Measurements from ENCODE around the gene HEATR5B. TPM values are rescaled to one million over a fixed set of nuclear protein-coding genes. Genes with fewer than 3 reads are reported as not detected.
"Not testable (repeated sequence)": the region's sequence is repeated elsewhere in the genome, so short reads cannot be mapped to it uniquely, and the experiment has no call there.

The HEATR5B gene
- total and polyA plus RNA-seq, 5 donors = 9.1 to 19.2 (median 15.6) TPM

DNA sequence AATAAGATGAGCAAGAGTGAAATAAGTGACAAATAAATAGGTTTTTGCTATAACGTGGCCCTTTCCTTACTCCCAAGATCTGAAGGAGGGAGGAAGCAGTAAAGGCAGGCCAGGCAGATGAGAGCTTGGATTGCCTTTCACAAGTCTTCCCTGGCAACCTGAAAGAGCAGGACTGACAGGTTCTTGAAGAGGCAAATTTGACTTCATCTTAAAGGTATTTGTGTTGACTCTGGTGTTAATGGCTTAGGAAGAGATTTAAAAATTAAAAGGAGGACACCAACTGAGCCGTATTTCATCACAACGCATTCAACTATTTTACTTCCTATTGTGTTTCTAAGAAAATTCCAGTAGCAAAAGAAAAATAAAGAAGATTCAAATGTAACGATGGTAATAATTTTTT lies 121.1 kb downstream of the HEATR5B start:
- Histone ChIP-seq H3K27ac (ENCODE audit: low read length) (no peak overlapping the region), H3K4me1 (ENCODE audit: control insufficient read depth, insufficient read depth, low read length) (peaks cover 1% of the 10 kb centered on the region)

DNA sequence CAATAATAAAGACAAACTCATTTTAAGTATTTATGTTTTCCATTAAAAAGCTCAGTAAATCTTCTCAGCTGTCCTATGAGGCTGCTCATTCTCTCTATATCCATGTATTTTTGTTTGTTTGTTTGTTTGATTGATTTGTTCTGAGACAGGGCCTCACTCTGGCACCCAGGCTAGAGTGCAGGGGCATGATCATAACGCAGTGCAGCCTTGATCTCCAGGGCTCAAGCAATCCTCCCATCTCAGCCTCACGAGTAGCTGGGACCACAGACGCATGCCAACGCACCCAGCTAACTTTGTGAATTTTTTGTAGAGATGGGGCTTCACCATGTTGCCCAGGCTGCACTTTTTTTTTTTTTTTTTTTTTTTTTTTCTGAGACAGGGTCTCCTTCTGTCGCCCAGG lies 123.4 kb downstream of the HEATR5B start:
- no peak overlapping the region for H3K27ac ChIP-seq (ENCODE audit: low read length)
- no peak overlapping the region for H3K4me3 ChIP-seq (ENCODE audit: low read length)
- H3K27me3 ChIP-seq (ENCODE audit: control insufficient read depth, insufficient read depth) = no peaks in the 10 kb centered on the region
- ATAC-seq (no peak), DNase-seq (no peak)
- 92% methylated on average over 5 of the region's 5 CpGs for WGBS
- intact Hi-C loops (cut with DNase I) = no loop called here
- H3K4me1 ChIP-seq (ENCODE audit: control insufficient read depth, insufficient read depth, low read length) = peaks cover 3% of the 10 kb centered on the region
- no peaks in the 10 kb centered on the region for H3K9me3 ChIP-seq (ENCODE audit: control insufficient read depth, low read length)

More for the DNA sequence above, 121.1 kb downstream of the HEATR5B start:
- H3K9me3 ChIP-seq (ENCODE audit: control insufficient read depth, low read length) = no peaks in the 10 kb centered on the region
- WGBS = 78% methylated on average over 4 of the region's 4 CpGs
- intact Hi-C loops (cut with DNase I) = no loop called here
- no peaks in the 10 kb centered on the region for H3K27me3 ChIP-seq (ENCODE audit: control insufficient read depth, insufficient read depth)
- DNase-seq (no peak), ATAC-seq (no peak)
- no peak overlapping the region for H3K4me3 ChIP-seq (ENCODE audit: low read length)

DNA sequence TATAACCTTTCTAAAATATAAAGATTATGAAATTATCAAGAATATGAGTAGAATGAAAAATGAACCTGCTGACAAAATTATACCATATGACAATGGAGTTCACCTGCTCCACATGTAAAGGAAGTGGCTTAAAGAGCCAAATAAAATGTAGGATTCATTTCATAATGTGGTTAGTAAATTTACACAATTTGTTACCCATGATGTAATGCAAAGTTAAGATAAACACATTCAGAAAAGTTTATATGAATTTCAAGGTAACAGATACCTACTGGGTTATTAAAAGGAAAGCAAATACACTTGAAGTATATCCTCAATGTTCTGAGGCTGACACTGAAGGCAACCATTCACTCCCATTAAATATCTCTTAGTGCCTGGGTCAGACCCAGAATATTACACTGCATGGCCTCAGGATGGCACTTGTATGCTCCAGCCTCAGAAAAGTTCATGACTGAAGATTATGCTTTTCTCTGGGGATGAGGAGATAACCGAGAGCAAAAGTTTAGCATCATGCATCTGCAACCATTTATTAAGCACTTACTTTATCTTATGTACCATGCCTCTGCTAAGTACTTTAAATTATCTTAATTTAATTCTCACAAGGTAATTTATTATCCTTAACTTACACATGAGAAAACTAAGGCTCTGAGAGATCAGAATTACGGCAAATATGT lies 124.0 kb downstream of the HEATR5B start:
- Histone ChIP-seq H3K27ac (ENCODE audit: low read length) (no peak overlapping the region), H3K9me3 (ENCODE audit: control insufficient read depth, low read length) (no peaks in the 10 kb centered on the region), H3K4me1 (ENCODE audit: control insufficient read depth, insufficient read depth, low read length) (peaks cover 3% of the 10 kb centered on the region), H3K27me3 (ENCODE audit: control insufficient read depth, insufficient read depth) (no peaks in the 10 kb centered on the region), H3K4me3 (ENCODE audit: low read length) (no peak overlapping the region)
- 65% methylated on average over 2 of the region's 2 CpGs for WGBS
- ATAC-seq (no peak), DNase-seq (no peak)
- intact Hi-C loops (cut with DNase I) = no loop called here

DNA sequence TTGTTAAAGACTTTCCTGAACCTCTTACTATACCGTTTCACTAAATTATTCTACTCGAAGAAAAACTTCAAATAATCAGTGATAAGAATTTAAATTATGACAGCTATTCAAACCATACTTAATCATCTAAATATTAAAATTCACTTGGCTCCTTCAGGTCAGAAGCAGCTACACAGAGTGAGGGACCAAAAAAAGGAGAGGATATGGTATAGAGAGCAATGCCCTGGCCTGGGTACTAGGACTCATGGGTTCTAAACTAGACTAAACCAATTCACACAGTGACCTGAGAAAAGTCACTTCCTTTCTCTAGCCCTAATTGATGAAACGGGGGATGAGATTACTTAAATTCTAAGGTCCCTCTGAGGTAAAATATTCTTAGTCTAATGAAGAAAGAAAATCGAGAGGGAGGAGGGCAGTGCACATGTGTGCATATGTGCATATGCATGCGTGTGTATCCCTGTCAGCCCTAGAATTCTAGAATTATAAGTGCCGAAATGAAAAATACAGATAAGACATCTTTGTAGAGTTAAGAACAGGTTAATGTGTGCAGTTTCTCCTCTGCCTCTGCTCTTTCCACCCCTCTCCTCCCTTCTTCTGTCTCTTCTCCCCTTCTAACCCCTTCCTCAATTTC lies 129.1 kb downstream of the HEATR5B start:
- Histone ChIP-seq H3K27ac (ENCODE audit: low read length) (no peak overlapping the region), H3K9me3 (ENCODE audit: control insufficient read depth, low read length) (no peaks in the 10 kb centered on the region), H3K4me3 (ENCODE audit: low read length) (no peak overlapping the region), H3K27me3 (ENCODE audit: control insufficient read depth, insufficient read depth) (no peaks in the 10 kb centered on the region), H3K4me1 (ENCODE audit: control insufficient read depth, insufficient read depth, low read length) (peaks cover 8% of the 10 kb centered on the region)
- ATAC-seq (no peak), DNase-seq (no peak)
- intact Hi-C loops (cut with DNase I) = no loop called here
- 62% methylated on average over 6 of the region's 6 CpGs for WGBS

DNA sequence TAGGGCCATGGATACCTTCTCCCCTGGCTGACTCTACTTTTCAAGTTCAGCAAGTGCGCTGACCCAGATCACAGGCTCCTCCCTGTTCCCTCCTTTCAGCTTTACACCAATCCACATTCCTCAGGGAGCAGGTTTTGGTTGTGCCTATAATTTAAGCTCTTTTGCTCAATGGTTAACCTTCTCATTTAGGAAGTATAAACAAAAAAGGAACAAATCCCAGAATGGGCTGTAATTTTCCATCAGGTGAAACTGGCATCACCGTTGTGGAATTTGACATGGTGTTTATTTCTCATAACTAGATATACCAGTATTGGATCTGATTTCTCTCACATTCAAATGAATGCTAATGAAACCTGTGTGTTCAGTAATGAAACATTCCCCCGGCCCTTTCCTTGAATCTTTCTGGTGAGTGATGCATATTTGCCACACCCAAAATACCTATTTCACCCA lies 131.4 kb downstream of the HEATR5B start:
- H3K4me1 ChIP-seq (ENCODE audit: control insufficient read depth, insufficient read depth, low read length) = peaks cover 6% of the 10 kb centered on the region
- DNase-seq (no peak), ATAC-seq (no peak)
- no peak overlapping the region for H3K4me3 ChIP-seq (ENCODE audit: low read length)
- peak overlapping the region; percentile 19 for H3K27ac ChIP-seq (ENCODE audit: low read length)
- WGBS = 94% methylated on average over 3 of the region's 3 CpGs
- H3K27me3 ChIP-seq (ENCODE audit: control insufficient read depth, insufficient read depth) = no peaks in the 10 kb centered on the region
- H3K9me3 ChIP-seq (ENCODE audit: control insufficient read depth, low read length) = no peaks in the 10 kb centered on the region
- intact Hi-C loops (cut with DNase I) = no loop called here

DNA sequence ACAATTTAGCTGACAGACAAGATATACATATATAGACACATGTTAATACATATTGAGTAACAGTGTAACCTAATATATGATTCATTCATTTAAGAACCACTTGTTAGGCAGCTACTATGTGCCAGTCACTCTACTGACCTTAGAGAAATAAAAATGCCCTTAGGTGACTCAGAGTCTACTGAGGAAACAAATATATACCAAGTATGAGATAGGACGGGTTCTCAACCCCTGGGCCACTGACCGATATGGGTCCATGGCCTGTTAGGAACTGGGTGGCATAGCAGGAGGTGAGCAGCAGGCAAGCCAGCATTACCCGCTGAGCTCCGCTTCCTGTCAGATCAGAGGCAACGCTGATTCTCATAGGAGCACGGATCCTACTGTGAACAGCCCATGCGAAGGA lies 132.6 kb downstream of the HEATR5B start:
- H3K9me3 ChIP-seq (ENCODE audit: control insufficient read depth, low read length) = no peaks in the 10 kb centered on the region
- peaks cover 6% of the 10 kb centered on the region for H3K4me1 ChIP-seq (ENCODE audit: control insufficient read depth, insufficient read depth, low read length)
- ATAC-seq = peak; percentile 54 to 65
- H3K4me3 ChIP-seq (ENCODE audit: low read length) = no peak overlapping the region
- H3K27ac ChIP-seq (ENCODE audit: low read length) = peak overlapping the region; percentile 51
- intact Hi-C loops (cut with DNase I) = no loop called here
- DNase-seq = peak in 1 of 3 donors; percentile 56
- no peaks in the 10 kb centered on the region for H3K27me3 ChIP-seq (ENCODE audit: control insufficient read depth, insufficient read depth)
- 85% methylated on average over 7 of the region's 7 CpGs for WGBS

DNA sequence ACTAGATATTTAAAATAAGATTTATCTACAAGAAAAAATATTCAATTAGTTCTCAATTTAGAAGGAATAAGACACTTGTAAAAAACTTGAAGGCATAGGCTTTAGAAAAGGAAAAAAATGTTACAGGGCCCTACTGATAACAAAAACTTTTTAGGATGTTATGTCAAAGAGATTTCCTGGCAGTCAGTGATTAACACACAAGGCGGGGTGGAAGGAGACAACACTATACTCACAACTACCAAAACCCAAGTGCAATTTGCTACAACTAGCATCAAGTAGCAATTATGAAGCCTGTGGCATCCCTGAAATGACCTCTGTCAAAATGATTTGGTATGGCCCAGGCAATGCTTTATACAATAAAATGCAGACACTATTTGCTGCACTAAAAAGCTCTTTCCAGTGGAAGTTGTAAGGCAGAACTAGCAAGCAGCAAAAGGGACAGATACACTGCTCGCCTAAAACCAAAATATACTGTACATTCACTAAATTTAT lies 133.1 kb downstream of the HEATR5B start:
- no peak overlapping the region for H3K4me3 ChIP-seq (ENCODE audit: low read length)
- 61% methylated on average over 2 of the region's 2 CpGs for WGBS
- no peak for DNase-seq
- ATAC-seq = peak; percentile 25 to 76
- H3K27me3 ChIP-seq (ENCODE audit: control insufficient read depth, insufficient read depth) = no peaks in the 10 kb centered on the region
- peak overlapping the region; percentile 26 for H3K27ac ChIP-seq (ENCODE audit: low read length)
- intact Hi-C loops (cut with DNase I) = no loop called here
- no peaks in the 10 kb centered on the region for H3K9me3 ChIP-seq (ENCODE audit: control insufficient read depth, low read length)
- peaks cover 6% of the 10 kb centered on the region for H3K4me1 ChIP-seq (ENCODE audit: control insufficient read depth, insufficient read depth, low read length)

DNA sequence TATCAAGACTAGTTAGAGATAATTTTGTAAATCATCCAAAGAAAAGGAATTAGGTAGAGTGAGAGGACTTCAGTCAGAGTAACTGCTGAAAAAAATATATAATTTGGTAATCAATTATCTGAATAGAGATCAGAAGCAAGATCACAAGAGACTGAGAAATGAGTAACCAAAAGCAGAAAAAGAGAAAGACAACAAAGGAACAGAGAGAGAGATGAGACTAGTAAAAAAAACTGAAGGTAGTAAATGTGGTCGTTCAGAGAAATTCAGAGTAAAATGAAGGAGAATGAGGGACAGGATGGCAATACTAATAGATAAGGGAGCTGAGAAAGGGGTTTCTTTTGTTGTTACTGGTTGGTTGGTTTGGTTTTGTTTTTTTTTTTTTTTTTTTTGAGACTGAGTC lies 134.3 kb downstream of the HEATR5B start:
- ATAC-seq (no peak), DNase-seq (no peak)
- no peak overlapping the region for H3K27ac ChIP-seq (ENCODE audit: low read length)
- intact Hi-C loops (cut with DNase I) = no loop called here
- no peak overlapping the region for H3K4me3 ChIP-seq (ENCODE audit: low read length)
- H3K4me1 ChIP-seq (ENCODE audit: control insufficient read depth, insufficient read depth, low read length) = peaks cover 6% of the 10 kb centered on the region
- no peaks in the 10 kb centered on the region for H3K9me3 ChIP-seq (ENCODE audit: control insufficient read depth, low read length)
- 77% methylated on average over 1 of the region's 1 CpG for WGBS
- H3K27me3 ChIP-seq (ENCODE audit: control insufficient read depth, insufficient read depth) = no peaks in the 10 kb centered on the region

DNA sequence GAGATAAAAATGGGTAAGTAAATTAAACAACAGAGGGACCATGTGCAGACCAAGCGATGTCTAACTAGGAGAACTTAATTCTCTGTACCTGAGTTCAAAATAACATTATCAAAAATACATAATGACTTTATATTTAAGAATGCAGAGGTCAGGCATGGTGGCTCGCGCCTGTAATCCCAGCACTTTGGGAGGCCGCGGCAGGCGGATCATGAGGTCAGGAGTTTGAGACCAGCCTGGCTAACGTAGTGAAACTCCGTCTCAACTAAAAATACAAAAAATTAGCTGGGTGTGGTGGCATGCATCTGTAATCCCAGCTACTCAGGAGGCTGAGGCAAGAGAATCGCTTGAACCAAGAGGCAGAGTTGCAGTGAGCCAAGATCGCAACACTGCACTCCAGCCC lies 138.9 kb downstream of the HEATR5B start:
- H3K9me3 ChIP-seq (ENCODE audit: control insufficient read depth, low read length); ATAC-seq; DNase-seq; H3K4me1 ChIP-seq (ENCODE audit: control insufficient read depth, insufficient read depth, low read length); H3K27ac ChIP-seq (ENCODE audit: low read length); H3K27me3 ChIP-seq (ENCODE audit: control insufficient read depth, insufficient read depth); H3K4me3 ChIP-seq (ENCODE audit: low read length); intact Hi-C loops (cut with DNase I): not testable (repeated sequence)
- WGBS = 91% methylated on average over 10 of the region's 10 CpGs

DNA sequence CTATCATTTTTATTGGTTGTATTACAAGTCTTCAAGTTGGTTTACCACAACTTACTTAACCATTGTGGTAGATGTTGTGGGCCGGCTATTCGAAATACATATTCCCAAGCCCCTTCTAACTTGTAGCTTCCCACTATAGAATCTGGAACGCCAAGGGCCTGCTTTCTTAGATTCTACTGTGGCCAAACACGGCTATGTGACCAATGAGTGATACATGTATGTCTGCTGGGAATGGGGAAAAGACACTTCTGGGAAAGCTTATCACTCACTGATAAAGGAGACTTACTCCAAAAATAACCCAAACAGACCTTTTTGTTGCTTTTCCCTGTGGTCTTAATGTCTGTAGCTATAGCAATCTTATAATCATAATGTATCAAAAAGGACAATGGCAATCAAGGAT lies 142.3 kb downstream of the HEATR5B start:
- intact Hi-C loops (cut with DNase I) = no loop called here
- ATAC-seq (peak in 1 of 2 donors; percentile 48), DNase-seq (no peak)
- 58% methylated on average over 4 of the region's 4 CpGs for WGBS
- Histone ChIP-seq H3K4me1 (ENCODE audit: control insufficient read depth, insufficient read depth, low read length) (peaks cover 1% of the 10 kb centered on the region), H3K27me3 (ENCODE audit: control insufficient read depth, insufficient read depth) (no peaks in the 10 kb centered on the region), H3K27ac (ENCODE audit: low read length) (no peak overlapping the region), H3K9me3 (ENCODE audit: control insufficient read depth, low read length) (no peaks in the 10 kb centered on the region), H3K4me3 (ENCODE audit: low read length) (no peak overlapping the region)

DNA sequence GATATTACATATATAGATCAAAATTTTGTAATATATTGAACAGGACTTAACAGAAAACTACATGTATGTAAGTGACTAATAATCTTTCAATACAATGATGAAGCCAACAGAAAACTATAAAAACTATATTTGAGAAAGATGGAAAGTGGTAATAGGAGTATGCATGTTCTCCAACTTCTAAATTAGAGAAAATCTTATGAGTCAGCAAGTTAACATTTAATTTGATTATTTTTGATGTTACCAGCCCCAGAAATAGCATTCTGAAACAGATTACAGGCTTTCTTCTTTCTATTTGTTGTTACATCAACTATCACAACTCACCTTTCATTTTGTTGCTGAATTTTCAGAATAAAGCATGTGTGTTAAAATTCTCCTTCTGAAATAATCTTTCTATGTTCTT lies 147.6 kb downstream of the HEATR5B start:
- ATAC-seq; H3K9me3 ChIP-seq (ENCODE audit: control insufficient read depth, low read length); H3K27ac ChIP-seq (ENCODE audit: low read length); H3K4me3 ChIP-seq (ENCODE audit: low read length); intact Hi-C loops (cut with DNase I); DNase-seq; H3K27me3 ChIP-seq (ENCODE audit: control insufficient read depth, insufficient read depth); H3K4me1 ChIP-seq (ENCODE audit: control insufficient read depth, insufficient read depth, low read length): not testable (repeated sequence)

All from right cardiac atrium (tissue), 5 donors.